Measurements from ENCODE around the gene DPM3. TPM values are rescaled to one million over a fixed set of nuclear protein-coding genes. Genes with fewer than 3 reads are reported as not detected.
"Not testable (repeated sequence)": the region's sequence is repeated elsewhere in the genome, so short reads cannot be mapped to it uniquely, and the experiment has no call there.

DPM3 gene
- total RNA-seq, result 71.1 TPM
- long read RNA-seq, transcript DPM3-203 (2 exons, 409 nt), result major isoform, 8 of 12 reads
- long read RNA-seq, partial matches to known transcripts, result 0 of 12 reads
- long read RNA-seq, other reads (novel, unspliced or antisense), result 0 of 12 reads

- TF ChIP-seq CTCF (IDR thresholded peaks at IDR 0.05), result no peak
- no peaks in the 10 kb centered on the region for H3K9me3 ChIP-seq
- DNase-seq (peak; percentile 96), ATAC-seq (peak; percentile 82)
- peak within 1 kb of the TSS; percentile 76 for H3K4me3 ChIP-seq
- intact Hi-C loops (cut with DNase I), result no loop called here
- peaks cover 29% of the 10 kb centered on the region for H3K4me1 ChIP-seq
- no peaks in the 10 kb centered on the region for H3K27me3 ChIP-seq
- H3K27ac ChIP-seq, result peak within 1 kb of the TSS; percentile 88
- peaks cover 15% of the 10 kb centered on the region for H3K36me3 ChIP-seq
Measured at GRCh38 chr1:155139895-155140629, at the start of gene DPM3. Gene DPM3, minus strand, starts transcription at chr1:155140531. Its CDS starts 291 bp downstream, at chr1:155140240.

- H3K36me3 ChIP-seq; H3K27me3 ChIP-seq; H3K9me3 ChIP-seq; intact Hi-C loops (cut with DNase I); H3K27ac ChIP-seq; H3K4me3 ChIP-seq; ATAC-seq: not testable (repeated sequence)
- H3K4me1 ChIP-seq, result peaks cover 18% of the 10 kb centered on the region
- peak; percentile 66 for DNase-seq
Measured at GRCh38 chr1:155189926-155190325, 49.6 kb upstream of the DPM3 start.

GRCh38 chr1:155188268-155188667, 47.9 kb upstream of the DPM3 start:
- TF ChIP-seq CTCF (IDR thresholded peaks at IDR 0.05), result no peak
- H3K36me3 ChIP-seq, result no peaks in the 10 kb centered on the region
- peak overlapping the region; percentile 36 for H3K4me3 ChIP-seq
- ATAC-seq (no peak), DNase-seq (no peak)
- no peaks in the 10 kb centered on the region for H3K9me3 ChIP-seq
- H3K27ac ChIP-seq, result peak overlapping the region; percentile 66
- intact Hi-C loops (cut with DNase I), result no loop called here
- peaks cover 18% of the 10 kb centered on the region for H3K4me1 ChIP-seq
- H3K27me3 ChIP-seq, result no peaks in the 10 kb centered on the region

GRCh38 chr1:155187456-155187891, 47.1 kb upstream of the DPM3 start:
- peak; percentile 2 for ATAC-seq
- peak overlapping the region; percentile 36 for H3K4me3 ChIP-seq
- no peaks in the 10 kb centered on the region for H3K9me3 ChIP-seq
- peaks cover 13% of the 10 kb centered on the region for H3K4me1 ChIP-seq
- H3K27ac ChIP-seq, result peak overlapping the region; percentile 66
- TF ChIP-seq CTCF (IDR thresholded peaks at IDR 0.05), result no peak
- H3K36me3 ChIP-seq, result no peaks in the 10 kb centered on the region
- no peak for DNase-seq
- H3K27me3 ChIP-seq, result no peaks in the 10 kb centered on the region
- intact Hi-C loops (cut with DNase I), result no loop called here

- no peaks in the 10 kb centered on the region for H3K9me3 ChIP-seq
- no peaks in the 10 kb centered on the region for H3K27me3 ChIP-seq
- H3K36me3 ChIP-seq, result no peaks in the 10 kb centered on the region
- H3K4me3 ChIP-seq, result peak overlapping the region; percentile 36
- DNase-seq, result peak; percentile 64
- TF ChIP-seq CTCF (IDR thresholded peaks at IDR 0.05), result no peak
- peaks cover 13% of the 10 kb centered on the region for H3K4me1 ChIP-seq
- intact Hi-C loops (cut with DNase I), result no loop called here
- H3K27ac ChIP-seq, result peak overlapping the region; percentile 66
- ATAC-seq, result peak; percentile 1
Measured at GRCh38 chr1:155186794-155187455, 46.6 kb upstream of the DPM3 start.

All from upper lobe of right lung (tissue), 1 donor.